Measurements from ENCODE around the gene ITIH4.

- TF ChIP-seq ZNF530 (tag by site-specific recombination; IDR thresholded peaks at IDR 0.05; ENCODE audit: low read depth): no peak
- no peak for TF ChIP-seq ZNF133 (tag by site-specific recombination; IDR thresholded peaks at IDR 0.05)
- no peak for TF ChIP-seq ZNF518A (tag by site-specific recombination; conservative IDR thresholded peaks at IDR 0.05; ENCODE audit: low read depth)
These were observed 9.5 kb upstream of the ITIH4 start for GRCh38 chr3:52839892-52840545.

Measured in HEK293 (cell line).